OCI-M2 (cell line): ENCODE data around the gene OR10G7.

Experiments used
- DNase-seq: peaks from one replicate; lab custom pipeline; 2025; ENCODE audit not compliant: unreplicated experiment; lab: John Stamatoyannopoulos, UW

Gene OR10G7, protein sequence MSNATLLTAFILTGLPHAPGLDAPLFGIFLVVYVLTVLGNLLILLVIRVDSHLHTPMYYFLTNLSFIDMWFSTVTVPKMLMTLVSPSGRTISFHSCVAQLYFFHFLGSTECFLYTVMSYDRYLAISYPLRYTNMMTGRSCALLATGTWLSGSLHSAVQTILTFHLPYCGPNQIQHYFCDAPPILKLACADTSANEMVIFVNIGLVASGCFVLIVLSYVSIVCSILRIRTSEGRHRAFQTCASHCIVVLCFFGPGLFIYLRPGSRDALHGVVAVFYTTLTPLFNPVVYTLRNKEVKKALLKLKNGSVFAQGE

DNA sequence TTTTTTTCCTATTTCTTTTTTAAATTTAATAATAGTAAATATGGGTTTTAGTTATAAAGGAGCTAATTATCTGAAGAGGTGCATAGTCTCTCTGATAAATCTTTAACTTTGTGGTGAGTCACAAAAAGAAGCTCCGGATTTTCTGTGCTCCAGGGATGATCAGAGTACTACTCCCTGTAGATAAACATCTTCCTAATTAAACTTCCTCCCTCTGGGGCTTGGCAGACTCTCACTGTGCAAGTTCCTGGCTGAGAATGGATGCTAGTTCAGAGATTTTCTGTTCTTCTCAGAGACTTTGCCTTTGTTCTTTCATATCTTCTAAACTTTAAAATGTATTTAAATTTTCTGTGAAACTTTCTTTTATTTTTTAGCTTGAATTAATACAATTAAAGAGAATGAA is at the start of gene OR10G7:
OR10G7 (minus strand) TSS at position 72 of the 400 bp plus-strand sequence. CDS start 2,324 bp downstream, outside the sequence.
- no peak for DNase-seq

DNA sequence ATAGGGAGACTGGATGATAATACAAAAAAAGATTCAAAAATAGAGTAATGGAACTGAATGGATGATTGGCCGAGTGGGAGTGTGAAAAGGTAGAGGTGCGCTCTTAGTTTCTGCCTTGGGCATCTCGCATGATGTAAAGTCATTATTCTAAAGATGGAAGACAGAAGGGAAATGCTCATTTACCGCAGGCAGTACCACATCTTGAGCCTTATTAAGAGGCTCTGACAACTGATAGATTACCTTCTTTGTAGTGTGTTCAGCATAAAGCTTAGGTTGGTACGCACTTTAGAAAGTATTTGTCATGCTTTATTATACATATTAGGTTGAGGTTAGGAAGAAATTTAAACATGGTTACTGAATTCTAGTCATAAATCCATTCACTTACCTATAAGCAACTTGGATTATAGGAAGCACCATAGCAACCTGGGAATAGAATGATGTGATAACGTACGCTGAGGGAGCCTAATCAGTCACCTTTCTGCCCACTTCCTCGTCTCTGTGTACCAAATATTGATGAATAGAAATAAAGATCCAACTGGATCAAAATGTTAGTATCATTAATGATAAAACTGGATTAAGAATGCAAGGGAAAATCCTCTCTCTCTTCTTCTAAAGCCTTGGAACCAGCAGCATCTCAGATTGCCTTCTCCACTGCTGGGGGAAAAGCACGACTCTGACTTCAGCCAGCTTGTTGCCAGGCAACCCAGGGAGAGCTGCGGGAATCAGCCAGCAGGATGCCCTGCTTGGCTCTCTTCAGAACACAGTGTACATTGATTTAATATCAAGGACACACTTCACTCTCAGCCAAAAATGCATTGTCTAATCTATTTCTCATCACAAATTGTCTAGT is 45.1 kb upstream of the OR10G7 start:
- DNase-seq: no peak

DNA sequence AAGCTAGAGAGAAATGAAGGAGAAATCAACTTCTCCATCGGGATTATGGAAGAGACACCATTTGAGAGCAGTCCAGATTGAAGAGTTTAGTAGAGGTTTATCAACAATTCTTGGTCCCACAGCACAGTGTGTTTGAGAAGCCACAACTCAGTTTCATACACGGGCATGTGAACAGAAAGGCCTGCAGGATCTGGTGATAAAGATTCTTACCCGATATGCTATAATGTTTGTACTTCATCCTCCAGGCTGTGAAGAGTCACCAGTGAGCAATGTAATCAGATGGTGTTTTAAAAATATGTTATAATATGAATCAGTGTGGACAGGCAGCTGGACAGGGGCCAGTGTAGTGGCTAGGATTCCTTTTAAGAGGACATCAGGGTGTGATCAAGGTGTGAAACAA is 44.5 kb upstream of the OR10G7 start:
- no peak for DNase-seq

DNA sequence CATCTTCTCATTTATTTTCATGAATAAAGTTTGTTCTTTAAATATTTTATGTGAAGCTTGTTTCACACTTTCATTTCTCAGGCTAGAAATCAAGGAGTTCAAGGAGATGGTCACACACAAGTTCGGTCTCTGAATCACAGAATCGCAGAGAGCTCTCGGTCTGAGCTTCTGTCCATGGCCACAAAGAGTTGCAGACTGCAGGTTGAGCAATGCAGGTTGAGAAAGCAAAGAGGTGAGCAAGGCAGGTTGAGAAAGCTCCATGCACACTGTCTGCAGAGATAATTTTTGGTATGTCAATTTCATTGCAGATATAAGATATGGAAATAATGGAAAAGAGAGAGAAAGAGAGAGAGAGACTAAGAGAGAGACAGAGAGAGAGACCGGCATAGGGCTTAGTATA is 41.2 kb upstream of the OR10G7 start:
- no peak for DNase-seq

DNA sequence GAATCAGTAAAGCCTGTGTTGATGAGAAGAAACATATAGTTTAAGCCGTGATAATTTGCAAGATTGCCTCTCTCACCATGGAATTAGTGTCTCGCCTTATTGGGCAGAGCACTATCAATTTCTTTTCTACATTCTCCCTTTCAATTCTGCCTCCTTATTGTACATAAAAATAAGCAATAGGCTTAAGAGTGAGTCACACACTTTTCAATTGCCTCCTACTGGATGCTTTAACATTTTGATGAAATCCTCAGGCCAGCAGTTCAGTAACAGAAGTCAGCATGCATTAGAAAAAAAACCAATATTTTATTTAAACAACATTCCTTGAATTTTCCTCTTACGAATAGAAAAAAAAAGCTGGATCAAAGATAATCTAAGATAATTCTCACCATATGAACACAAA is 40.4 kb upstream of the OR10G7 start:
- no peak for DNase-seq

DNA sequence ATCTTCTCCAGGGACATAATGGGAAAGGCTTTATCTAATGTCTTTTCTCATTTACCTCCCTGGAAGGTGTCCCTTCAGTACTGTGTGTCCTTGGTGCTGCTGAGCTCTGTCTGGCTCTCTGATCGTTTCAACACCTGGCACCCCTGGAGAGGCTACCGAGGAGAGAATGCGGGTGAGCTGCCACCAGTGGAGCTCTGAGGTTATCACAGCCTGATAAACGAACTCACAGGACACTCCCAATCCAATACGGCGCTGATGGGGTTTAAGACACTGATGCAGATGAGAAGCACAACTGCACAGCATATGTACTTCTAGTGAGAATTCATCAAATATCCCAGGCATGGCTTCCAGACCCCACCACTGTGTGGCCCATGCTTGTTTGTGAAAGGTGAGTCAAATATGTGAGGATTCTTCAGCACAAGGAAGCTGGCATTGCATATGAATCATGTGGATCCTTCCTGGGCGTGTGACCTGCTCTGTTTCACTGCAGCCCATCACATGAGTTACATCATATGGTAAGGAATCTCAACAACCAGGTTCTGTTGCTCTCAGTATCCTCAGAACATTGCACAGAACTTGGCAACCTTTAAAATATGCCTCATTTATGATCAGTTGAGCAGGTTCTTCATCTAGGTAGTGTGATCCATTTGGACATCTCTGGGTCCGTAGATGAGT is 39.3 kb upstream of the OR10G7 start:
- no peak for DNase-seq

DNA sequence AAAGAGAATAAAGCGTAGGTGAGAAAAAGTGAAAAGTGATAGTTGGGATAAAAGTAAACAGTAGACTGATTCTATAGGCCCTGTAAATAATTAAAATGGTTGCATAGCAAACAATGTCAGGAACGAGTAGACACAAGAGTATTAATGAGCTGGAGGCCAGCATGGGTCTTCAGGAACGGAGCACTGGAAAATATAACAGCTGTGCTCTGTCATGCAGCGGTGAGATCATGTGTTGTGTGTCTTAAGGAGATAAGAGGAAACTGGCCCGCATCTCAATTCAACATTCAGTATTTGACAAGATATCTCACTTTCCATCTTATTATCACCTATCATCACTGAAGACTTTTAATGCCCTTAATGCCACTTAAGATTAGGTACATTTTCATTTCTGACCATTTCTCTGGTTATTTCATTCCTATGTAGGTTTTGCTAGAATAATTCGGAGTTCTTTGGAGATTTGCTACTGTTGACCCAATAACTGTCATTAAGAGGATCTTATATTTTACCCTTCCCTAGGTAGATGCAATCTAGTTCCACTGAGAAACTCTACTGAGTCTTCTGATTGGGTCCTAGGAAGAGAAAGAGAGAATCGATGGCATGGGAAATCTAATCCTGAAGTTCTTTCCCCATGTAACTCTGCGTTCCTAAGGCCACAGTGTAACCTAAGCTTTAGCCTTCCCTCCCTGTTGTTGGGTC is 38.7 kb upstream of the OR10G7 start:
- no peak for DNase-seq

DNA sequence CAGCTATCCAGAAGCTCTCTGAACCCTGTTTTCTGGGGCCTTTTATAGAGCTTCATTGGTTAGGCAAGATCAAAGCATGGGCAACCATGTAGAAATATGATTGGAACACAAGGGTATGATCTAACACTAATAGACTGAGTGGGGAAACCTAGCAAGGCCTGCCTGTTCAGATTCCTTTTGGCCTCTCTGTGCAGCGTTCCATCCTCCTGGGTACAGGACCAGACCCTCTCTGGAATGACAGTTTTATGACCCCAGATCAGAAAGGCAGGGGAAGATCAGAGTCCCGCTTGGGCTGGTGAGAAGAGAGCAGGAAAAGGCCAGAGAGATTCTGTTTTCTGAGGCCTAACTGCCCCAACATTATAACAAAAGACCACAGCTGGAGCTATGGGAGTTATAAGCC is 37.5 kb upstream of the OR10G7 start:
- DNase-seq: no peak

DNA sequence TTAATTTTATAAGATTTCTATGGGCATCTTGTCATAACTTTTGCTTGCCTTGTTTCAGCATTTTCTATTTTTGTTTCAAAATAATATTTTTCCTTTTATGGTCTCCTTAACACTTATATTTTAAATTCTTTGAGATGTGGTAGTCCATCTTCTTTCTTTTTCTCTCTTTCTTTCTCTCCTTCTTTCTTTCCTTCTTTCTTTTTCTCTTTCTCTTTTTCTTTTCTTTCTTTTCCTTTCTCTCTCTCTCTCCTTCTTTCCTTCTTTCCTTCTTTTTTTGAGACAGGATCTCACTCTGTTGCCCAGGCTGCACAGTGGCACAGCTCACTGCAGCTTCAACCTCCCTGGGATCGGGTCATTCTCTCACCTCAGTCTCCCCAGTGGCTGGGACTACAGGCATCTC is 36.1 kb upstream of the OR10G7 start:
- DNase-seq: no peak

DNA sequence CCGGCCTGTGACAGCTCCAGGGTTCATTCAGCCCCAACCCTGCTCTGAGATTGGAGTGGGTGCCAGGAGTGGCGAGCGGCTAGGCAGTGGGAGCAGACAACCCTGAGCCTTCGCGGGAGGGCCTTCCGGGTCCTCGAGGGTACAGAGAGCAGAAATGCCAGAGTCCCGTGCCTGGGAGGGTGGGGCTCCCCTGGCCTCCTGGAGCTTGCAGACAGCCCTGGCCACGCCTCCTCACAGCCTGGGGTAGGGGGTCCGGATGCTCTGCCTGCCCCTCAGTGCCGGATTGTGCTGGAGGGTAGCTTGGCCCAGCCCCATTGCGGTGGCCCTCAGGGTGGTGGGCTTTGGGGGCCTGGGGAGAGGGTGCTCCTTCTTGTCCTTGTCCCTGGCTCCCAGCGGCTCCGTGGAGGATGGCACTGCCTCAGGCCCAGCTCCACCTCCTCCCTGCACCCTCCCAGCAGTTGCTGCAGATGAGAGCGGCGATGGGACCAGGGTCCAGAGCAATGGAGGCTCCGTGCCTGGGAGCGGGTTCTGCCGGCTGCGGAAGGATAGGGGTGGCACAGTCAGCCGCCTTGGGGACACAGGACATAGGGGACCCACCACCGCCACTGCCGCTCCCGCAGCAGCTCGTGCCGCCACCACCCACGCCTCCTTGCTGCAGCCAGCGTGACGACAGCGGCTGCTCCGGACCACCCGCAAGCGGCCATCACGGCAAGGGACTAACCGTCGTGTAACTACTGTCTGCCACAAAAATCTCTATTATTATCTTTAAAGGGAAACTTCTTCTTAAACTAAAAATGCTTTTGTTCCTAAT is 34.9 kb upstream of the OR10G7 start:
- DNase-seq: no peak

DNA sequence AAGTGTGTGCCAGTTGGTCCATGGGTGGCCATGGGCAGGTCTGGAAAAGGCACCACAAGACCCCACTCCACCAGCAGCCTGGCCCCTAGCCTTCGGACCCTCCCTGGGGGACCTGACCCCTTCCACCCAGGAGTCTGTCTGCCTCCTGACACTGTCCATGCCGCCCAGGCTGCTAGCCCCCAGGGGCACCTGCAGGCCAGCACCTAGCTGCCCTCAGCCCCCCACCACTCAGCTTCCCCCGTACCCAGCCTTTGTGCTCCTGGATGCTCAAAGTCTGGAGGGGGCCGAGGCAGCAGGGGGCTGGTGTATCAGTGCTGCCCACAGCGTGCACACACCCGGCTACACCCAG is 34.3 kb upstream of the OR10G7 start:
- no peak for DNase-seq

DNA sequence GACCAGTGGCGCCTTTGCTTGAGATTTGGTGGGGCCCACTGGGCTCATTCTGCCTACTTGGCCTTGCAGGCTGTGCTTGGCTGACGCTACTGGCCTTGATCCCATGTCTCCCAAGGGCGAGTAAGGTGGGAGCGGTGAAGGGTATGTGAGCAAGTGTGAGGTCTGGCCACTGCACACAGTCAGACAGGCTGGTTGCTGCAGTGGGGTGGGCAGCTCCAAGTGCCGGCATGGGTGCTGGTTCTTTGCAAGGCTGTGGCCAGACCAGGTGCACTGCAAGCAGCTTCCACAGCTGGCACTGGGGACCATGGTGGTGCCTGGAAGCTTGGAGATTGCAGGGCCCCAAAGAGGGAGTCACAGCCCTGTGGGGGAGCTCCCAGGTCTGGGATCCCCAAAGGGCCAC is 33.4 kb upstream of the OR10G7 start:
- DNase-seq: no peak

DNA sequence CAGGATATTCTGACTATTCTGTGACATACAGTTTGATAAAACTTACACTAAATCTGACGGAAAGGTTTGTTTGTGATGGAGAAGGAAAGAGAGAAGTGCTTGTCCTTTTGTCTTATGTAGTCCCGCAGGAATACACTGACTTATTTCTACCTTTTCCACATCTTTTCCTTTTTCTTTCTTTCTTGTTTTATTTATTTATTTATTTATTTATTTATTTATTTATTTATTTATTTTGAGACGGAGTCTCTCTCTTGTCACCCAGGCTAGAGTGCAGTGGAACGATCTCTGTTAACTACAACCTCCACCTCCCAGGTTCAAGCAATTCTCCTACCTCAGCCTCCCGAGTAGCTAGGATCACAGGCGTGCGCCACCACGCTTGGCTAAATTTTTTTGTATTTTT is 31.0 kb upstream of the OR10G7 start:
- no peak for DNase-seq

DNA sequence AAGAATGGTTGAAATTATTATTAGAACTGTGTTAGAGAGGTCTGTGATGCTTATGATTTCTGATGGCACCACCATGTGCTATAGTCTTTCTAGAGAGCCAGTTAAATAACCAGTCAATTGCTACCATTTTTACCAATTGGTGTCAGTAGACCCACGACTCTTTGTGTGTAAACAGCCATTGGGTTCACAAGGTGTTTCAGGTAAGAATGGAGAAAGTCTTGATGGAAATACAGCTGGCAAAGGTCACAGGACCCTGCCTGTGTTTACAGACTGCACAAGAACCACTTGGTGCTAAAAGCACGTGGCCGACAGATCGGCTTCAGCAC is 30.5 kb upstream of the OR10G7 start:
- no peak for DNase-seq

DNA sequence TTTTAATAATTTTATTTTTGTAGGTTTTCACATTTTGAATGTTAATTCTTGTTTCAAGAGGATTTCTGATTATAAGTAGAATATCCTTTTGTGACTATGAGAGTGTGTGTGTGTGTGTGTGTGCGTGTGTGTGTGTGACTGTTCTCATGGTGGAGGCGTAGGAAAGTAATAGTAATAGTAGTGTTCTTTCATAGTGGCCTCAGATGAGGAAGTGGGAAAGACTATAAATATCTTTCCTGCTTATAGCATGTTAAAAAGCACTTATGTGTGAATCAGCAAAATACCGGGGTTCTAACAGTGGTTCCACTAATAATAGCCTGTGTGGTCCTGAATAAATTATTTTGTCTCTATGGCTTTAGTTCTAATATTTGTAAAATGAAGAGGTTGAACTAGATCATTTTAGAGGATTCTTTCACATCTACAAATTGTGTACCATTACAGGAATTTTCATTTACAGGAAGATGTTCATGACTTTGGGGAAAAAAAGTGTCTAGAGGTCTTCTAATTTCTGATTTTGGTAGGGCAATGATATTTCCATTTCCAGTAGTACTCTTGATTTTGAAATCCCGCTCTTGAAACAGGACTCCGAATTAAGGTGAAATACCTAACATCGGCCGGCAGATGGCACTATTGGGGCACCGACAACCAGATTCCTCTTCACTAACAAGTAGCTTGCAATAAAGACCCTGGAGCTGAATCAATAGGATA is 29.9 kb upstream of the OR10G7 start:
- no peak for DNase-seq

DNA sequence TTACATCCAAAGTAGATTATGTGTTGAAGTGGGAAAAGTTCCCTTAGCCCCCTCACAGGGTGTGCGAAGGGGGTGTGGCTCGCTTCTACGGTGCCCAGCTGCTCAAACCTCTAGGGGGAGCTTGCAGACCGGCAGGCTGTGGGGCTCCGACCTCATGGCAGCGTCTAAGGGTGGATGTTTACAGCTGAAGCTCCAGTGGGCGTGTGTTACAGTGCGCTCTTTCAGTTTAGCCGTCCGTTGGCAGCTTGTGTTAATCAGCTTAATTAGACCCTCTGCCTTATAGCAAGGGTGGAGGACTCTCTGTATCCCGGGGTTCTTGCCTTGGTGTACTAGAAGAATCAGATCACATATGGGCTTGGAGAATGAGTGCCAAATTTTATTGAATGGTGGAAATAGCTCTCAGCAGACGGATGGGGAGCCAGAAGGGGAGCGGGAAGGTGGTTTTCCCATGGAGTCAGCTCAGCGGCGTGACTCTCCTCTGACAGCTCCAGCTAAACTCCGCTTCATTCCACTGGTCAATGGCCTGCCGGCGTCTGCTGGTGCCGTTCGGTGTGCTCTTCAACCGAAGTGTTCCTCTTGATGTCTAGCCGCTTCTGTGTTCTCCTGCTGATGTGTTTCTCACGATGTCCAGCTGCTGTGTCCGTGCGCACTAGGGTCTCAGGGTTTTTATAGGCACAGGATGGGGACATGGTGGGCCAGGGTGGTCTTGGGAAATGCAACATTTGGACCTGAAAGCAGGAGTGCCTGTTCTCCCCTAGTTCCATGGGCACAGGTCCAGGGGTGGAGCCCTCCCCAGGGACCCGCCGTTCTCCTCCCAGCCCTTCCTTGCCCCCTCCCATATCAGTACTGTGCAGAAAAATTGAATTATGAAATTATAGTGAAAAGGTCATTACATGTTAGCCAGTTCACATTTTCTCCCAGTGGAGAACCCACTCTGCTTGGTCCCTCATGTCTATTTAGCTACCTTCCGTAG is 28.6 kb upstream of the OR10G7 start:
- no peak for DNase-seq

DNA sequence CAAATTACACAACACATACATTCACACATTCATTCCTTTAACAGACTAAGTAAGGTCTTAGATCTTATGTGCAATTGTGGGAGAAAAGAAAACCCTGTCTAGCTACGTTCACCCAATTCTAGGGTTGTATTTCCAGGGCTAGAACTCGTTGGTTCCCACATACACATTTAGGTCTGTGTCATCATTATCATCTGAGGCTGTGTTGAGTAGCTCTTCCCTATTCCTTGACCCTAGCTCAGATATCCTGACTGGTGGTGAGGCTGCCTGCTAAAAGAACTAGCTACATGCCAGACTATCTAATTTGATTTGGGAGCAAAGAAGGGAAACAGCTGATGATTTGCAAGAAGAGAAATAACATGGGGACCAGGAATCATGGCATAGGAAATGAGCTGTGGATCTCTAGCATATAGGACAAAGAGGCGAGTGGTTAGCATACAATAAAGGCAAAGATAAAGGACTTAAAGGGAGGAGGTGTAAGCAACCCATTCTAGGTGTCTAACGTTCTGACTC is 27.5 kb upstream of the OR10G7 start:
- no peak for DNase-seq

DNA sequence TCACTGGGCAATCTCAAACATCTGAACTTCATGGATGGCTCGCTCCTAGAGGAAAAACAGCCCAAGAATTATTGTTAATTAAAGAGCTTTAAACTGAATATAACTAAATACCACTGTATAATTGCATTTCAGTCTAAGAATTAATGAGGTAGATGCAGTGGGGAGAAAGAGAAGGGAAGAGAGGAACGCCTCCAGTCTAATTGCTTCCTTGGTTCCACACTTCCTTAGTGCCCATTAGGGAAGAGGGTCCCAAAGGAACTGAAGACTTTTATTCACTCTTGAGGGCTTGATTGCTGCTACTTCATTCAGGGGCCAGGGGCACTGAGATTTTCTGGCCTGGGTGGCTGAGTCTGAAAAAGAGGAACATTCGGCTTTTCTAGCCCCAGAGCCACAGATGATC is 11.8 kb upstream of the OR10G7 start:
- no peak for DNase-seq

DNA sequence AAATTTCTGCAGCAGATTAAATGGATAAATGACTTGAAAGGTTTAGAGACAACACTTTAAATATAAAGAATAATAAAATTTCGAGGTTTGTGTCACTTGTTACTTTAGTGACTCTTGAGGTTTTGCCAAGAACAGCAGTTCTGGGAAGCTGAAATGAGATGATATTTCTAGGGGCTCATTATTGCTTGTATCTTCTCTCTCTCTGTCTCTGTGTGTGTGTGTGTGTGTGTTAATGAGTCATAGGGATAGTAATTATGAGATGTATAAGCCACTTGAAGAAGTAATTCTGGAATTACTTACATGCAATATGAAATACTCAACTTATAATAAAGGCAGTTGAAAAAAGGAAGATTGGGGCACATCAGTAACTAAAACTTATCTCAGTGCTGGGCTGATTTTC is 9.6 kb upstream of the OR10G7 start:
- no peak for DNase-seq
